ENCODE results near the gene EPN2. TPM values are rescaled to one million over a fixed set of nuclear protein-coding genes. Genes with fewer than 3 reads are reported as not detected.

Gene EPN2
- total RNA-seq, 1 donor from 2014 or later: 42.1 TPM

- DNase-seq (ENCODE audit: low spot score): no peak
Observed at GRCh38 chr17:19239544-19239943, 2.4 kb downstream of the EPN2 start.

- no peak for DNase-seq (ENCODE audit: low spot score)
Observed at GRCh38 chr17:19242323-19242722, 5.2 kb downstream of the EPN2 start.

GRCh38 chr17:19242926-19243325 lies 5.8 kb downstream of the EPN2 start:
- no peak for DNase-seq (ENCODE audit: low spot score)

- no peak for DNase-seq (ENCODE audit: low spot score)
Observed at GRCh38 chr17:19243838-19244237, 6.7 kb downstream of the EPN2 start.

GRCh38 chr17:19244357-19244756 lies 7.2 kb downstream of the EPN2 start:
- DNase-seq (ENCODE audit: low spot score): no peak

GRCh38 chr17:19244781-19245180 lies 7.6 kb downstream of the EPN2 start:
- no peak for DNase-seq (ENCODE audit: low spot score)

- DNase-seq (ENCODE audit: low spot score): no peak
Observed at GRCh38 chr17:19247473-19247872, 10.3 kb downstream of the EPN2 start.

- no peak for DNase-seq (ENCODE audit: low spot score)
Observed at GRCh38 chr17:19248151-19248927, 11.2 kb downstream of the EPN2 start.

- peak; percentile 43 for DNase-seq (ENCODE audit: low spot score)
Observed at GRCh38 chr17:19248928-19249574, 11.9 kb downstream of the EPN2 start.

- DNase-seq (ENCODE audit: low spot score): no peak
Observed at GRCh38 chr17:19249681-19250080, 12.5 kb downstream of the EPN2 start.

- no peak for DNase-seq (ENCODE audit: low spot score)
Observed at GRCh38 chr17:19250421-19251173, 13.4 kb downstream of the EPN2 start.

- DNase-seq (ENCODE audit: low spot score): no peak
Observed at GRCh38 chr17:19253112-19253511, 15.9 kb downstream of the EPN2 start.

- DNase-seq (ENCODE audit: low spot score): no peak
Observed at GRCh38 chr17:19254651-19255050, 17.5 kb downstream of the EPN2 start.

- no peak for DNase-seq (ENCODE audit: low spot score)
Observed at GRCh38 chr17:19255279-19255678, 18.1 kb downstream of the EPN2 start.

GRCh38 chr17:19258371-19258770 lies 21.2 kb downstream of the EPN2 start:
- no peak for DNase-seq (ENCODE audit: low spot score)

- no peak for DNase-seq (ENCODE audit: low spot score)
Observed at GRCh38 chr17:19260958-19261357, 23.8 kb downstream of the EPN2 start.

- no peak for DNase-seq (ENCODE audit: low spot score)
Observed at GRCh38 chr17:19261426-19261825, 24.3 kb downstream of the EPN2 start.

GRCh38 chr17:19262650-19263631 lies 25.8 kb downstream of the EPN2 start:
- DNase-seq (ENCODE audit: low spot score): peak; percentile 67

GRCh38 chr17:19263641-19264051 lies 26.5 kb downstream of the EPN2 start:
- DNase-seq (ENCODE audit: low spot score): no peak

GRCh38 chr17:19264268-19264667 lies 27.1 kb downstream of the EPN2 start:
- no peak for DNase-seq (ENCODE audit: low spot score)

GRCh38 chr17:19264681-19265080 lies 27.5 kb downstream of the EPN2 start:
- no peak for DNase-seq (ENCODE audit: low spot score)
